GM18907 (cell line): ENCODE results near the gene C3orf18.
"Not testable (repeated sequence)": the region's sequence is repeated elsewhere in the genome, so short reads cannot be mapped to it uniquely, and the experiment has no call there.

Source experiments
- ATAC-seq: cut with Tn5 transposase; IDR thresholded peaks from one replicate; pipeline ENCODE4 v1.9.1; 2021; ENCODE audit warnings: mild to moderate bottlenecking, moderate library complexity; ENCODE audit not compliant: unreplicated experiment

Gene C3orf18

GRCh38 chr3:50525191-50525910 is 42.2 kb downstream of the C3orf18 start:
- no peak for ATAC-seq

- no peak for ATAC-seq
Observed at GRCh38 chr3:50524746-50525145, 42.8 kb downstream of the C3orf18 start.

- ATAC-seq: no peak
Observed at GRCh38 chr3:50523279-50523811, 44.2 kb downstream of the C3orf18 start.

GRCh38 chr3:50521572-50521971 is 46.0 kb downstream of the C3orf18 start:
- ATAC-seq: no peak

GRCh38 chr3:50520849-50521248 is 46.7 kb downstream of the C3orf18 start:
- no peak for ATAC-seq

- ATAC-seq: no peak
Observed at GRCh38 chr3:50519471-50520089, 48.0 kb downstream of the C3orf18 start.

- no peak for ATAC-seq
Observed at GRCh38 chr3:50518436-50518835, 49.1 kb downstream of the C3orf18 start.

- ATAC-seq: no peak
Observed at GRCh38 chr3:50517721-50518206, 49.8 kb downstream of the C3orf18 start.

GRCh38 chr3:50516440-50516871 is 51.1 kb downstream of the C3orf18 start:
- no peak for ATAC-seq

GRCh38 chr3:50515565-50516439 is 51.7 kb downstream of the C3orf18 start:
- ATAC-seq: no peak

GRCh38 chr3:50512908-50513307 is 54.6 kb downstream of the C3orf18 start:
- not testable (repeated sequence) for ATAC-seq

GRCh38 chr3:50512131-50512530 is 55.4 kb downstream of the C3orf18 start:
- ATAC-seq: no peak

GRCh38 chr3:50510325-50510724 is 57.2 kb downstream of the C3orf18 start:
- no peak for ATAC-seq

GRCh38 chr3:50509715-50510114 is 57.8 kb downstream of the C3orf18 start:
- ATAC-seq: no peak

- no peak for ATAC-seq
Observed at GRCh38 chr3:50508821-50509220, 58.7 kb downstream of the C3orf18 start.
